K562 (cell line): ENCODE data around the gene SYS1. TPM values are rescaled to one million over a fixed set of nuclear protein-coding genes. Genes with fewer than 3 reads are reported as not detected.

Experiments used
- CREB3L1 ChIP-seq: fragments of 450-650 bp; IDR thresholded peaks from 2 replicates; pipeline ENCODE4 v1.6.1; 2014; ENCODE audit warnings: low read depth, mild to moderate bottlenecking, moderate library complexity, borderline replicate concordance
- E2F8 ChIP-seq: fragments of 450-650 bp; IDR thresholded peaks from 2 replicates; pipeline ENCODE4 v1.7.1; 2018; ENCODE audit warnings: mild to moderate bottlenecking, low read depth; ENCODE audit not compliant: partially characterized antibody
- KHSRP ChIP-seq: fragments of 450-650 bp; IDR thresholded peaks from 2 replicates; pipeline ENCODE4 v1.6.1; 2017
- LCOR ChIP-seq: sonication (generic); formaldehyde crosslinking; IDR thresholded peaks from 2 replicates; pipeline ENCODE4 v1.8.0; 2022; ENCODE audit warnings: mild to moderate bottlenecking, missing genetic modification reagents
- PHF8 ChIP-seq: fragments of 200-600 bp; sonication (generic); IDR thresholded peaks from 2 replicates; pipeline ENCODE4 v1.6.1; 2012; ENCODE audit warnings: mixed run types, mild to moderate bottlenecking, inconsistent platforms, low read length, moderate library complexity, borderline replicate concordance
- PKNOX1 ChIP-seq: fragments of 450-650 bp; IDR thresholded peaks from 2 replicates; pipeline ENCODE4 v1.6.1; 2016
- RNF2 ChIP-seq: sonication (generic); IDR thresholded peaks from 2 replicates; pipeline ENCODE4 v1.6.1; 2016
- SRSF1 ChIP-seq: fragments of 200-400 bp; formaldehyde crosslinking; IDR thresholded peaks from 2 replicates; pipeline ENCODE4 v1.6.1; 2017; ENCODE audit warnings: mild to moderate bottlenecking, low read depth, low read length, moderate library complexity
- TAF1 ChIP-seq: IDR thresholded peaks from 2 replicates; pipeline ENCODE4 v1.6.1; 2011; ENCODE audit warnings: mild to moderate bottlenecking, low read length, moderate library complexity; ENCODE audit not compliant: insufficient read depth, control insufficient read depth, severe bottlenecking; ENCODE audit errors: extremely low read depth
- TAF7 ChIP-seq: fragments of 450-650 bp; IDR thresholded peaks from 2 replicates; pipeline ENCODE4 v1.6.1; 2016; ENCODE audit warnings: missing genetic modification characterization, missing compliant biosample characterization
- ZNF431 ChIP-seq: sonication (generic); formaldehyde crosslinking; IDR thresholded peaks from 2 replicates; pipeline ENCODE4 v1.8.0; 2022; ENCODE audit warnings: mild to moderate bottlenecking, missing genetic modification reagents
- ZNF639 ChIP-seq, 2 experiments: fragments of 200-800 bp in 1 of 2; sonication (Bioruptor generic) in 1 of 2; sonication (generic) in 1 of 2; formaldehyde crosslinking in 1 of 2; IDR thresholded peaks in 1 of 2; conservative IDR thresholded peaks in 1 of 2; 2 replicates each; pipeline versions ENCODE4 v1.5.0 to v1.6.1; 2016 to 2020; ENCODE audit warnings: missing compliant biosample characterization in 1 of 2, missing genetic modification characterization in 1 of 2, missing genetic modification reagents in 1 of 2
- polyA plus RNA-seq, 8 experiments: library from polyadenylated mRNA; depleted of rRNA in 4 of 8; stranded (reverse) in 5 of 8; unstranded in 3 of 8; fragments of >200 nt; fragmentation: Nextera tagmentation in 2 of 8; fragmentation: Illumina TruSeq in 1 of 8; extraction: Ambion mirVana in 2 of 8; extraction: Trizol in 1 of 8; gene quantifications; 2 replicates each; pipeline versions ENCODE4 v1.2.1 to v1.2.3, GENCODE V29; 2011 to 2014; ENCODE audit warnings: inconsistent platforms in 1 of 8, missing spikeins in 1 of 8
- total RNA-seq, 7 experiments: library from RNA; depleted of rRNA in 6 of 7; stranded (reverse); fragments of >200 nt in 6 of 7; fragmentation: Illumina TruSeq in 2 of 7; extraction: Trizol in 2 of 7; gene quantifications; 2 replicates each; pipeline versions ENCODE4 v1.2.1 to v1.2.3, GENCODE V29; 2011 to 2021; ENCODE audit warnings: low replicate concordance in 1 of 7

The SYS1 gene
- total and polyA plus RNA-seq, 9 of the 15 experiments (the other 6 are each of a cell fraction or from before 2014, with no cell fraction given) = 11.1 to 25.2 (median 17.5) TPM

- no peak for TF ChIP-seq SRSF1
- no peak for TF ChIP-seq LCOR (CRISPR knock-in tag)
- TF ChIP-seq CREB3L1 = peak; percentile 74; the same call in 1 of the 2 replicates
- TF ChIP-seq TAF1 = peak; percentile 71
- TF ChIP-seq PKNOX1 = peak; percentile 92
- TF ChIP-seq ZNF431 (CRISPR knock-in tag) = no peak
- TF ChIP-seq ZNF639 (CRISPR knock-in tag; conservative IDR thresholded peaks at IDR 0.05 in 1 of 2, IDR thresholded peaks at IDR 0.05 in 1 of 2) = no peak
- peak; percentile 31; the same call in 1 of the 2 replicates for TF ChIP-seq PHF8
- TF ChIP-seq E2F8 = peak; percentile 85
- TF ChIP-seq RNF2 = peak; percentile 49; the same call in 1 of the 2 replicates
- peak; percentile 77 for TF ChIP-seq TAF7 (tag)
- no peak for TF ChIP-seq KHSRP
Measured at GRCh38 chr20:45373353-45374100, 10.6 kb downstream of the SYS1 start (continued).
